Liver (tissue), 9 donors: ENCODE data around the gene FAM184B. TPM values are rescaled to one million over a fixed set of nuclear protein-coding genes. Genes with fewer than 3 reads are reported as not detected.

Source experiments
- DNase-seq: peaks from one replicate; pipeline ENCODE4 v3.0.0-alpha.2; 2017; ENCODE audit warnings: low spot score
- H3K27ac ChIP-seq, 2 donors: one replicate each; pipeline ENCODE4 v1.7.0; 2013; ENCODE audit warnings: inconsistent platforms in 2 of 2, low read length in 2 of 2, control low read depth in 1 of 2, low read depth in 1 of 2, mild to moderate bottlenecking in 1 of 2
- H3K27me3 ChIP-seq, 4 donors: one replicate each; pipeline versions ENCODE4 v1.6.1 to v1.7.0; 2013; ENCODE audit warnings: low read length in 3 of 4, inconsistent platforms in 1 of 4, mild to moderate bottlenecking in 1 of 4, moderate library complexity in 1 of 4; ENCODE audit not compliant: control insufficient read depth in 4 of 4, insufficient read depth in 4 of 4
- H3K36me3 ChIP-seq, 4 donors: one replicate each; pipeline versions ENCODE4 v1.6.1 to v1.7.0; 2013; ENCODE audit warnings: low read length in 3 of 4, mild to moderate bottlenecking in 3 of 4, low read depth in 1 of 4, moderate library complexity in 1 of 4; ENCODE audit not compliant: control insufficient read depth in 4 of 4, insufficient read depth in 3 of 4
- H3K4me1 ChIP-seq, 4 donors: one replicate each; pipeline versions ENCODE4 v1.6.1 to v1.7.0; 2013; ENCODE audit warnings: low read length in 3 of 4, mild to moderate bottlenecking in 3 of 4, moderate library complexity in 1 of 4; ENCODE audit not compliant: control insufficient read depth in 4 of 4, insufficient read depth in 4 of 4
- H3K4me3 ChIP-seq, 3 donors: one replicate each; pipeline versions ENCODE4 v1.6.1 to v1.7.0; 2013; ENCODE audit warnings: low read length in 3 of 3, control low read depth in 1 of 3, low read depth in 1 of 3, mild to moderate bottlenecking in 1 of 3
- H3K9ac ChIP-seq, 2 donors: one replicate each; pipeline ENCODE4 v1.7.0; 2013; ENCODE audit warnings: low read length in 2 of 2, mild to moderate bottlenecking in 2 of 2, moderate library complexity in 2 of 2, control low read depth in 1 of 2, low read depth in 1 of 2
- H3K9me3 ChIP-seq, 4 donors: one replicate each; pipeline versions ENCODE4 v1.6.1 to v1.7.0; 2013; ENCODE audit warnings: low read length in 3 of 4; ENCODE audit not compliant: control insufficient read depth in 4 of 4
- CTCF ChIP-seq: fragments of 150-350 bp; IDR thresholded peaks from 2 replicates; pipeline ENCODE4 v1.5.1; 2017; ENCODE audit warnings: improper control_type of control experiment, low read depth, low read length; ENCODE audit not compliant: missing input control
- EGR1 ChIP-seq, 2 donors: IDR thresholded peaks; 2 replicates each; pipeline ENCODE4 v1.6.1; 2016 to 2018; ENCODE audit warnings: antibody characterized with exemption in 2 of 2, low read depth in 2 of 2
- FOXA1 ChIP-seq: IDR thresholded peaks from 2 replicates; pipeline ENCODE4 v1.6.1; 2016; ENCODE audit warnings: antibody characterized with exemption
- GABPA ChIP-seq, 2 donors: IDR thresholded peaks in 1 of 2; conservative IDR thresholded peaks in 1 of 2; 2 replicates each; pipeline ENCODE4 v1.6.1; 2016; ENCODE audit warnings: antibody characterized with exemption in 2 of 2, mild to moderate bottlenecking in 1 of 2, moderate library complexity in 1 of 2
- HNF4A ChIP-seq, 2 donors: conservative IDR thresholded peaks; 2 replicates each; pipeline ENCODE4 v1.6.1; 2016; ENCODE audit warnings: antibody characterized with exemption in 2 of 2, mild to moderate bottlenecking in 2 of 2
- HNF4G ChIP-seq: IDR thresholded peaks from 2 replicates; pipeline ENCODE4 v1.6.1; 2016; ENCODE audit warnings: antibody characterized with exemption
- JUND ChIP-seq, 2 donors: IDR thresholded peaks; 2 replicates each; pipeline ENCODE4 v1.6.1; 2016; ENCODE audit warnings: antibody characterized with exemption in 2 of 2
- MAX ChIP-seq: IDR thresholded peaks from 2 replicates; pipeline ENCODE4 v1.6.1; 2016; ENCODE audit warnings: antibody characterized with exemption
- NR2F2 ChIP-seq: IDR thresholded peaks from 2 replicates; pipeline ENCODE4 v1.6.1; 2016; ENCODE audit warnings: antibody characterized with exemption
- RAD21 ChIP-seq, 2 donors: IDR thresholded peaks; 2 replicates each; pipeline ENCODE4 v1.6.1; 2016; ENCODE audit warnings: antibody characterized with exemption in 2 of 2, mild to moderate bottlenecking in 2 of 2
- RXRA ChIP-seq, 2 donors: IDR thresholded peaks; 2 replicates each; pipeline ENCODE4 v1.6.1; 2017 to 2018; ENCODE audit warnings: antibody characterized with exemption in 2 of 2, mild to moderate bottlenecking in 1 of 2
- SP1 ChIP-seq: IDR thresholded peaks from 2 replicates; pipeline ENCODE4 v1.6.1; 2018; ENCODE audit warnings: antibody characterized with exemption, mild to moderate bottlenecking
- TAF1 ChIP-seq: conservative IDR thresholded peaks from 2 replicates; pipeline ENCODE4 v1.6.1; 2016; ENCODE audit warnings: antibody characterized with exemption, mild to moderate bottlenecking
- YY1 ChIP-seq: IDR thresholded peaks from 2 replicates; pipeline ENCODE4 v1.6.1; 2016; ENCODE audit warnings: antibody characterized with exemption, mild to moderate bottlenecking
- ZBTB33 ChIP-seq: IDR thresholded peaks from 2 replicates; pipeline ENCODE4 v1.6.1; 2016; ENCODE audit warnings: antibody characterized with exemption
- WGBS: extraction: QIAGEN DNeasy Blood & Tissue Kit; methylation state at CpG from one replicate; pipeline ENCODE4 v1.1.7; 2013; 5-methylcytosine and 5-hydroxymethylcytosine counted together
- polyA plus RNA-seq, 2 donors: library from polyadenylated mRNA; stranded (reverse) in 1 of 2; unstranded in 1 of 2; fragments of 200-250 nt in 1 of 2; fragments of >200 nt in 1 of 2; fragmentation: Nextera tagmentation in 1 of 2; extraction: Ambion mirVana in 1 of 2; gene quantifications; one replicate each; pipeline versions ENCODE4 v1.2.1 to v1.2.3, GENCODE V29; 2013 to 2015
- total RNA-seq, 2 donors: library from RNA; depleted of rRNA; stranded (reverse); fragments of >200 nt; gene quantifications; one replicate each; pipeline ENCODE4 v1.2.3, GENCODE V29; 2014
- donor health status: healthy.
- donor health status: healthy.
- donor health status: healthy.
- donor health status: healthy.
- donor health status: healthy.

The FAM184B gene
- total and polyA plus RNA-seq, 4 donors: 0.01 TPM; not detected in 3

GRCh38 chr4:17758485-17758884, 22.9 kb downstream of the FAM184B start:
- Histone ChIP-seq H3K36me3 (no peaks in the 10 kb centered on the region), H3K9ac (no peak overlapping the region), H3K27ac (no peak overlapping the region), H3K27me3 (no peaks in the 10 kb centered on the region), H3K4me1 (no peaks in the 10 kb centered on the region), H3K9me3 (no peaks in the 10 kb centered on the region), H3K4me3 (no peak overlapping the region)
- TF ChIP-seq TAF1: no peak
- DNase-seq: no peak
- 65% methylated on average over 5 of the region's 5 CpGs for WGBS

- H3K36me3 ChIP-seq: no peaks in the 10 kb centered on the region
- no peaks in the 10 kb centered on the region for H3K27me3 ChIP-seq
- H3K9me3 ChIP-seq: no peaks in the 10 kb centered on the region
- TF ChIP-seq YY1: no peak
- no peak for TF ChIP-seq TAF1
- no peak for TF ChIP-seq GABPA (IDR thresholded peaks at IDR 0.05 in 1 of 2, conservative IDR thresholded peaks at IDR 0.05 in 1 of 2)
- no peak for TF ChIP-seq SP1
- no peak for TF ChIP-seq EGR1 (IDR thresholded peaks at IDR 0.05; ENCODE audit: low read depth in 2 of 2)
- no peak for TF ChIP-seq RAD21 (IDR thresholded peaks at IDR 0.05)
- TF ChIP-seq ZBTB33: no peak
- TF ChIP-seq HNF4A (conservative IDR thresholded peaks at IDR 0.05): no peak
- no peak for DNase-seq
- H3K4me3 ChIP-seq: no peak overlapping the region
- 77% methylated on average over 1 of the region's 1 CpG for WGBS
- H3K4me1 ChIP-seq: no peaks in the 10 kb centered on the region
- no peak overlapping the region for H3K27ac ChIP-seq
- no peak overlapping the region for H3K9ac ChIP-seq
Measured at GRCh38 chr4:17757621-17758020, 23.8 kb downstream of the FAM184B start.

GRCh38 chr4:17753646-17754045, 27.8 kb downstream of the FAM184B start:
- no peak for TF ChIP-seq NR2F2
- no peak for TF ChIP-seq ZBTB33
- no peak for TF ChIP-seq RAD21 (IDR thresholded peaks at IDR 0.05)
- no peak for TF ChIP-seq MAX
- no peak for TF ChIP-seq HNF4G
- TF ChIP-seq RXRA (IDR thresholded peaks at IDR 0.05): no peak
- TF ChIP-seq FOXA1: no peak
- TF ChIP-seq CTCF: no peak
- no peak for TF ChIP-seq TAF1
- TF ChIP-seq GABPA (IDR thresholded peaks at IDR 0.05 in 1 of 2, conservative IDR thresholded peaks at IDR 0.05 in 1 of 2): no peak
- no peak for TF ChIP-seq JUND (IDR thresholded peaks at IDR 0.05)
- no peaks in the 10 kb centered on the region for H3K36me3 ChIP-seq
- H3K4me3 ChIP-seq: no peak overlapping the region
- no peak overlapping the region for H3K9ac ChIP-seq
- H3K9me3 ChIP-seq: no peaks in the 10 kb centered on the region
- 95% methylated on average over 2 of the region's 2 CpGs for WGBS
- DNase-seq: no peak
- H3K27me3 ChIP-seq: no peaks in the 10 kb centered on the region
- no peaks in the 10 kb centered on the region for H3K4me1 ChIP-seq
- no peak overlapping the region for H3K27ac ChIP-seq
